H1 (cell line): ENCODE measurements around the gene KIF23. TPM values are rescaled to one million over a fixed set of nuclear protein-coding genes. Genes with fewer than 3 reads are reported as not detected.

Source experiments
- CBX8 ChIP-seq: fragments of 300-800, 300-1000 bp; sonication (generic); IDR thresholded peaks from 2 replicates; pipeline ENCODE4 v1.7.1; 2016; ENCODE audit warnings: low read depth, low read length, borderline replicate concordance
- CEBPB ChIP-seq: IDR thresholded peaks from 2 replicates; pipeline ENCODE4 v1.6.1; 2012; ENCODE audit warnings: low read depth, low read length
- CHD2 ChIP-seq: IDR thresholded peaks from 2 replicates; pipeline ENCODE4 v1.6.1; 2012; ENCODE audit warnings: low read length, improper control_type of control experiment
- CTBP2 ChIP-seq: IDR thresholded peaks from 2 replicates; pipeline ENCODE4 v1.7.0; 2011; ENCODE audit warnings: borderline replicate concordance, mild to moderate bottlenecking, moderate library complexity, mixed read lengths, low read length; ENCODE audit not compliant: insufficient read depth, insufficient read length
- EP300 ChIP-seq, 2 experiments: IDR thresholded peaks; 1 replicate in 1 of 2; 2 replicates in 1 of 2; pipeline ENCODE4 v1.6.1; 2011 to 2012; ENCODE audit warnings: low read depth in 2 of 2, low read length in 2 of 2, mild to moderate bottlenecking in 2 of 2, borderline replicate concordance in 1 of 2, inconsistent platforms in 1 of 2, moderate library complexity in 1 of 2
- FOSL1 ChIP-seq: IDR thresholded peaks from 2 replicates; pipeline ENCODE4 v1.6.1; 2011; ENCODE audit warnings: mild to moderate bottlenecking, low read depth, low read length, moderate library complexity; ENCODE audit not compliant: insufficient read depth
- GABPA ChIP-seq: IDR thresholded peaks from 2 replicates; pipeline ENCODE4 v1.6.1; 2011; ENCODE audit warnings: mild to moderate bottlenecking, low read length, moderate library complexity, borderline replicate concordance; ENCODE audit not compliant: insufficient read depth
- KDM1A ChIP-seq: fragments of 200-600, 300-600 bp; sonication (generic); IDR thresholded peaks from 2 replicates; pipeline ENCODE4 v1.7.1; 2016; ENCODE audit warnings: mild to moderate bottlenecking, low read length, borderline replicate concordance
- KDM5A ChIP-seq: fragments of 200-600 bp; IDR thresholded peaks from 2 replicates; pipeline ENCODE4 v1.7.1; 2012; ENCODE audit warnings: mild to moderate bottlenecking, low read length, inconsistent platforms, mixed read lengths
- PHF8 ChIP-seq: fragments of 200-600 bp; sonication (generic); conservative IDR thresholded peaks from 2 replicates; pipeline ENCODE4 v1.7.1; 2012; ENCODE audit warnings: low read depth, mild to moderate bottlenecking, inconsistent platforms, low read length, moderate library complexity
- POLR2AphosphoS5 ChIP-seq: IDR thresholded peaks from 2 replicates; pipeline ENCODE4 v1.6.1; 2011; ENCODE audit warnings: low read depth, low read length
- RFX5 ChIP-seq: IDR thresholded peaks from 2 replicates; pipeline ENCODE4 v1.6.1; 2011; ENCODE audit warnings: low read depth, low read length, improper control_type of control experiment, borderline replicate concordance
- RXRA ChIP-seq: IDR thresholded peaks from 2 replicates; pipeline ENCODE4 v1.6.1; 2011; ENCODE audit warnings: low read depth, mild to moderate bottlenecking, low read length, moderate library complexity; ENCODE audit not compliant: insufficient read depth
- SIN3A ChIP-seq, 2 experiments: IDR thresholded peaks in 1 of 2; conservative IDR thresholded peaks in 1 of 2; 2 replicates each; pipeline ENCODE4 v1.6.1; 2011 to 2012; ENCODE audit warnings: low read length in 2 of 2, improper control_type of control experiment in 1 of 2, low read depth in 1 of 2, mild to moderate bottlenecking in 1 of 2
- SP2 ChIP-seq: IDR thresholded peaks from 2 replicates; pipeline ENCODE4 v1.6.1; 2012; ENCODE audit warnings: mild to moderate bottlenecking, low read length, inconsistent platforms
- SRF ChIP-seq: IDR thresholded peaks from 2 replicates; pipeline ENCODE4 v1.6.1; 2011; ENCODE audit warnings: mild to moderate bottlenecking, low read depth, low read length, moderate library complexity
- SUZ12 ChIP-seq: fragments of 200-600 bp; sonication (generic); IDR thresholded peaks from 2 replicates; pipeline ENCODE4 v1.6.1; 2012; ENCODE audit warnings: mild to moderate bottlenecking, inconsistent platforms, low read length, moderate library complexity, mixed read lengths
- TBP ChIP-seq: IDR thresholded peaks from 2 replicates; pipeline ENCODE4 v1.6.1; 2011; ENCODE audit warnings: low read depth, low read length, improper control_type of control experiment
- TEAD4 ChIP-seq: IDR thresholded peaks from 2 replicates; pipeline ENCODE4 v1.6.1; 2012; ENCODE audit warnings: low read depth, low read length, inconsistent platforms, mixed read lengths
- polyA plus RNA-seq, 7 experiments: library from polyadenylated mRNA; depleted of rRNA in 3 of 7; stranded (reverse) in 5 of 7; unstranded in 2 of 7; fragments of >200 nt in 5 of 7; fragments of 200-250 nt in 2 of 7; gene quantifications; 1 replicate in 5 of 7; 2 replicates in 1 of 7; 4 replicates in 1 of 7; pipeline versions ENCODE4 v1.2.1 to v1.2.3, GENCODE V29; 2011 to 2013; ENCODE audit warnings: missing spikeins in 2 of 7, mixed read lengths in 2 of 7
- total RNA-seq: library from RNA; stranded (reverse); fragmentation: NEBNext Ultra II Directional; extraction: Animal tissue kit (Norgen Biotek cat#: 25700); gene quantifications from 2 replicates; pipeline ENCODE4 v1.2.1, GENCODE V29; 2021
- TF ChIP-seq, protein P1 (sequence below): IDR thresholded peaks from 2 replicates; pipeline ENCODE4 v1.6.1; 2012; ENCODE audit warnings: low read length, inconsistent platforms
- TF ChIP-seq, protein P2 (sequence below): IDR thresholded peaks from 2 replicates; pipeline ENCODE4 v1.6.1; 2011; ENCODE audit warnings: low read depth, mild to moderate bottlenecking, low read length; ENCODE audit not compliant: insufficient read depth

KIF23 gene
- total and polyA plus RNA-seq, 2 of the 8 experiments (the other 6 are each of a cell fraction or from before 2014, with no cell fraction given): 26.2 to 77.4 TPM

DNA sequence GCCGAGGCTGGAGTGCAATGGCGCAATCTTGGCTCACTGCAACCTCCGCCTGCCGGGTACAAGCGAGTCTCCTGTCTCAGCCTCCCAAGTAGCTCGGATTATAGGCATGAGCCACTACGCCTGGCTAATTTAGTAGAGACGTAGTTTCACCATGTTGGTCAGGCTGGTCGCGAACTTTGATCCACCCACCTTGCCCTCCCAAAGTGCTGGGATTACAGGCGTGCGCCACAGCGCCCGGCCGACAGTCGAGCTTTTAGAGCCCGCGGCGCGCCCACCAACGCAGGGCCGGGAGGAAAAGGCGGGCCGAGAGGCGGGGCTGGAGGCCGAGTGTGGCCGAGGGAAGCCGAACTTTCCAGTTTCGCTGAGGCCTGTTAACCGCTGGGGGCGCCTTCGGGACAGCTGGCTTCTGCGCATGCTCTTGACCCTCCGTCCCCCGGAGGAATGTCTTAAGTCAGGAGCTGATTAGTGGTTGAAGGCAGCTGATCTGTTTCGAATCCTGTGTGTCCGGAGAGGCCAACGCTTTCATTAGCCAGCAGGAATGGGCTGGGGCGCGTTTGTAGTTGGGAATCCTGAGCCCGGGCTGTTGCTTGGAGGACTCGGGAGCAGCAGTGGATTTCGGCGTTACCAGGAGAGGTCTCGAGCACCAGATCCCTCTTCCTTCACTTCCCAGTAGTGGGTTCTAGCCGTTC lies 48.5 kb downstream of the KIF23 start (continued):
- TF ChIP-seq SIN3A (conservative IDR thresholded peaks at IDR 0.05 in 1 of 2, IDR thresholded peaks at IDR 0.05 in 1 of 2; ENCODE audit: low read depth in 1 of 2, low read length in 2 of 2) (peak in 1 of 2 experiments; percentile 81; a peak in 1 of 4 replicates), SP2 (no peak), CHD2 (no peak), SUZ12 (no peak), CBX8 (no peak), TEAD4 (peak; percentile 82), KDM5A (no peak), KDM1A (no peak), SRF (peak; percentile 46), RFX5 (no peak), FOSL1 (no peak), TBP (peak; percentile 80), CEBPB (peak; percentile 30; the same call in 1 of the 2 replicates), GABPA (no peak), PHF8 (peak; percentile 57; the same call in 1 of the 2 replicates), RXRA (peak; percentile 86; the same call in 1 of the 2 replicates), POLR2AphosphoS5 (peak; percentile 75), CTBP2 (no peak), EP300 (IDR thresholded peaks at IDR 0.05; ENCODE audit: borderline replicate concordance in 1 of 2, low read depth in 2 of 2, low read length in 2 of 2) (peak in 1 of 2 experiments; percentile 9; a peak in 1 of 3 replicates)
- TF ChIP-seq, protein P1, sequence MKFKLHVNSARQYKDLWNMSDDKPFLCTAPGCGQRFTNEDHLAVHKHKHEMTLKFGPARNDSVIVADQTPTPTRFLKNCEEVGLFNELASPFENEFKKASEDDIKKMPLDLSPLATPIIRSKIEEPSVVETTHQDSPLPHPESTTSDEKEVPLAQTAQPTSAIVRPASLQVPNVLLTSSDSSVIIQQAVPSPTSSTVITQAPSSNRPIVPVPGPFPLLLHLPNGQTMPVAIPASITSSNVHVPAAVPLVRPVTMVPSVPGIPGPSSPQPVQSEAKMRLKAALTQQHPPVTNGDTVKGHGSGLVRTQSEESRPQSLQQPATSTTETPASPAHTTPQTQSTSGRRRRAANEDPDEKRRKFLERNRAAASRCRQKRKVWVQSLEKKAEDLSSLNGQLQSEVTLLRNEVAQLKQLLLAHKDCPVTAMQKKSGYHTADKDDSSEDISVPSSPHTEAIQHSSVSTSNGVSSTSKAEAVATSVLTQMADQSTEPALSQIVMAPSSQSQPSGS: no peak
- TF ChIP-seq, protein P2, sequence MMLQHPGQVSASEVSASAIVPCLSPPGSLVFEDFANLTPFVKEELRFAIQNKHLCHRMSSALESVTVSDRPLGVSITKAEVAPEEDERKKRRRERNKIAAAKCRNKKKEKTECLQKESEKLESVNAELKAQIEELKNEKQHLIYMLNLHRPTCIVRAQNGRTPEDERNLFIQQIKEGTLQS: no peak
